Measurements from ENCODE around the gene PUSL1. TPM values are rescaled to one million over a fixed set of nuclear protein-coding genes. Genes with fewer than 3 reads are reported as not detected.
A peak's percentile ranks its signal among the peaks of the same experiment; 100 is the strongest.

PUSL1 gene
- total RNA-seq, 1 experiment from 2014 or later: 35.1 TPM

GRCh38 chr1:1272341-1273208 lies 35.8 kb upstream of the PUSL1 start:
- no peaks in the 10 kb centered on the region for H3K27me3 ChIP-seq (replicated peaks)
- H3K27ac ChIP-seq: peak overlapping the region; percentile 87
- DNase-seq (ENCODE audit: low read depth in 1 of 2, low spot score in 2 of 2): no peak
- H3K9me3 ChIP-seq (replicated peaks): no peaks in the 10 kb centered on the region; the same call in 1 of the 2 replicates
- peaks cover 68% of the 10 kb centered on the region for H3K4me1 ChIP-seq (replicated peaks)
- H3K36me3 ChIP-seq: peaks cover 57% of the 10 kb centered on the region
- H3K4me3 ChIP-seq: peak overlapping the region; percentile 100

DNA sequence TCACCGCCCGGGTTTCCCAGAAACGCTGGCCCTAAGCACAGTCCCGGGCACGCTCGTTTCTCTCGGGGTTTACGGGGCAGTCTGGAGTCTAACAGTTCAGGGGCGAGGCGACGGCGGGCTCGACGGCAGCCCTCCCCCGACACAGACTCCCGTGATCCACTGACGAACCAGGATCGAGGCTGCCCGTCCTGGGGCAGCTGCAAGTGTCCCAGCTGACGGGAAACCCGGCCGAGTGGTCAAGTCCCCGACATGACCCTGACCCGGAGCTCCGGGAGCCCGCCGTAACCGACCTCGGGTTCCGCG lies 35.2 kb upstream of the PUSL1 start:
- DNase-seq (ENCODE audit: low read depth in 1 of 2, low spot score in 2 of 2): no peak
- Histone ChIP-seq H3K4me3 (peak overlapping the region; percentile 100), H3K9me3 (replicated peaks) (no peaks in the 10 kb centered on the region; the same call in 1 of the 2 replicates), H3K36me3 (peaks cover 51% of the 10 kb centered on the region), H3K4me1 (replicated peaks) (peaks cover 66% of the 10 kb centered on the region), H3K27ac (peak overlapping the region; percentile 87), H3K27me3 (replicated peaks) (no peaks in the 10 kb centered on the region)

GRCh38 chr1:1273512-1274298 lies 34.7 kb upstream of the PUSL1 start, which contains the start of gene UBE2J2:
TSS of gene UBE2J2 (minus strand) at chr1:1273854. CDS start at chr1:1267992, 5,862 bp downstream.
- no peaks in the 10 kb centered on the region for H3K27me3 ChIP-seq (replicated peaks)
- peaks cover 66% of the 10 kb centered on the region for H3K4me1 ChIP-seq (replicated peaks)

GRCh38 chr1:1274299-1274930 lies 34.0 kb upstream of the PUSL1 start:
- peak overlapping the region; percentile 87 for H3K27ac ChIP-seq
- H3K27me3 ChIP-seq (replicated peaks): no peaks in the 10 kb centered on the region
- H3K4me1 ChIP-seq (replicated peaks): peaks cover 66% of the 10 kb centered on the region
- H3K4me3 ChIP-seq: peak overlapping the region; percentile 100
- no peaks in the 10 kb centered on the region; the same call in 1 of the 2 replicates for H3K9me3 ChIP-seq (replicated peaks)
- H3K36me3 ChIP-seq: peaks cover 45% of the 10 kb centered on the region
- DNase-seq (ENCODE audit: low read depth in 1 of 2, low spot score in 2 of 2): no peak

More at GRCh38 chr1:1273512-1274298, 34.7 kb upstream of the PUSL1 start, which contains the start of gene UBE2J2:
- Histone ChIP-seq H3K36me3 (peaks cover 46% of the 10 kb centered on the region), H3K9me3 (replicated peaks) (no peaks in the 10 kb centered on the region; the same call in 1 of the 2 replicates), H3K4me3 (peak within 1 kb of the TSS; percentile 100), H3K27ac (peak within 1 kb of the TSS; percentile 87)
- DNase-seq (ENCODE audit: low read depth in 1 of 2, low spot score in 2 of 2): peak; percentile 82 to 95

GRCh38 chr1:1274931-1275431 lies 33.4 kb upstream of the PUSL1 start:
- Histone ChIP-seq H3K27me3 (replicated peaks) (no peaks in the 10 kb centered on the region), H3K4me3 (no peak overlapping the region), H3K27ac (no peak overlapping the region), H3K9me3 (replicated peaks) (no peaks in the 10 kb centered on the region; the same call in 1 of the 2 replicates), H3K36me3 (peaks cover 40% of the 10 kb centered on the region), H3K4me1 (replicated peaks) (peaks cover 63% of the 10 kb centered on the region)
- no peak for DNase-seq (ENCODE audit: low read depth in 1 of 2, low spot score in 2 of 2)

DNA sequence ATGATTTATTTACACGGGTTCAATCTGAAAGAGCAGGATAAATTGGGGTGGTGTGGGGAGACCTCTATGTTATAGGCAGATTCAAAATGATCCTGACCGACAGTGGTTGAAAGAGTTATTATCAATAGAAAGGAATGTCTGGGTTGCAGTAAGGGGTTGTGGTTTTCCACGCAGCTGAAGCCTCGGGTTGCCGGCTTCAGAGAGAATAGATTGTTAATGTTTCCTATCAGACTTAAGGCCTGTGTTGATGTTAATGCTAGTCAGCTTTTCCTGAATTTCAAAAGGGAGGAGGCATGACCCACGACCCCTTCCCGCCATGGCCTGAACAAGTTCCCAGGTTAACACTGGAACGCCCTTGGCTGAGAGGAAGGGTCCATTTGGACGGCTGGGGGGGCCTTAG lies 32.6 kb upstream of the PUSL1 start:
- H3K9me3 ChIP-seq (replicated peaks): no peaks in the 10 kb centered on the region; the same call in 1 of the 2 replicates
- no peaks in the 10 kb centered on the region for H3K27me3 ChIP-seq (replicated peaks)
- peak overlapping the region; percentile 34; the same call in 1 of the 2 replicates for H3K27ac ChIP-seq
- H3K4me3 ChIP-seq: no peak overlapping the region
- H3K36me3 ChIP-seq: peaks cover 31% of the 10 kb centered on the region
- peaks cover 54% of the 10 kb centered on the region for H3K4me1 ChIP-seq (replicated peaks)
- DNase-seq (ENCODE audit: low read depth in 1 of 2, low spot score in 2 of 2): no peak

DNA sequence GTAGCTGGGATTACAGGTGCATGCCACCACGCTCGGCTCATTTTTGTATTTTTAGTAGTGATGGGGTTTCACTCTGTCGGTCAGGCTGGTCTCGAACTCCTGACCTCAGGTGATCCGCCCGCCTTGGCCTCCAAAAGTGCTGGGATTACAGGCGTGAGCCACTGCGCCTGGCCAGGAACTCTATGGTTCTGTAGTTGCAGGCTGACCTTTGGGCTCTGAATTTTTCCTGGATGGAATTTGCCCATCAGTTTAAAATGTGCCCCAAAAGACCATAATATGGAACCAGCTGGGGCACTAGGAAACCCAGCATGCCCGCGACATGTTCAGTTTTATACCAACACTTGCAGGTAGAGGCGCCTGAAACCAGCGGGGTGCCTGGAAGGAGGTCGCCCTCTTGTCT lies 29.8 kb upstream of the PUSL1 start:
- peaks cover 52% of the 10 kb centered on the region for H3K4me1 ChIP-seq (replicated peaks)
- no peak overlapping the region for H3K27ac ChIP-seq
- H3K9me3 ChIP-seq (replicated peaks): peaks cover 21% of the 10 kb centered on the region
- no peaks in the 10 kb centered on the region for H3K27me3 ChIP-seq (replicated peaks)
- peaks cover 6% of the 10 kb centered on the region for H3K36me3 ChIP-seq
- DNase-seq (ENCODE audit: low read depth in 1 of 2, low spot score in 2 of 2): no peak
- no peak overlapping the region for H3K4me3 ChIP-seq

DNA sequence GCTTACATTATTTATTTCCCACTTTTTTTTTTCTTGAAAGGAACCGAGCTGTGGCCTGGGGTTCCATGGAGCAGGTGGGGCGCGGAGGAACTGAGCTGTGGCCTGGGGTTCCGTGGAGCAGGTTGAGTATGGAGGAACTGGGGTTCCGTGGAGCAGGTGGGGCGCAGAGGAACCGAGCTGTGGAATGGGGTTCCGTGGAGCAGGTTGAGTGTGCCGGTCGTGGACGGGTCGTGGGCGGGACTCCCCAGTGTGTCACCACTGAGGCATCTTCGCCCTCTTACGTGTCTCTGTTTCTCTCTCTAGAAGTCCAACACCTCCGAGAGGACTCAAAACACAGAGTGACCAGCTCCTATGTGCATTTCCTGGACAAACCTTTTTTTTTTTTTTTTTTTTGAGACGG lies 29.4 kb upstream of the PUSL1 start:
- H3K27ac ChIP-seq: no peak overlapping the region
- peaks cover 3% of the 10 kb centered on the region; the same call in 1 of the 2 replicates for H3K36me3 ChIP-seq
- H3K4me3 ChIP-seq: no peak overlapping the region
- peaks cover 52% of the 10 kb centered on the region for H3K4me1 ChIP-seq (replicated peaks)
- peaks cover 23% of the 10 kb centered on the region for H3K9me3 ChIP-seq (replicated peaks)
- H3K27me3 ChIP-seq (replicated peaks): no peaks in the 10 kb centered on the region
- DNase-seq (ENCODE audit: low read depth in 1 of 2, low spot score in 2 of 2): no peak

DNA sequence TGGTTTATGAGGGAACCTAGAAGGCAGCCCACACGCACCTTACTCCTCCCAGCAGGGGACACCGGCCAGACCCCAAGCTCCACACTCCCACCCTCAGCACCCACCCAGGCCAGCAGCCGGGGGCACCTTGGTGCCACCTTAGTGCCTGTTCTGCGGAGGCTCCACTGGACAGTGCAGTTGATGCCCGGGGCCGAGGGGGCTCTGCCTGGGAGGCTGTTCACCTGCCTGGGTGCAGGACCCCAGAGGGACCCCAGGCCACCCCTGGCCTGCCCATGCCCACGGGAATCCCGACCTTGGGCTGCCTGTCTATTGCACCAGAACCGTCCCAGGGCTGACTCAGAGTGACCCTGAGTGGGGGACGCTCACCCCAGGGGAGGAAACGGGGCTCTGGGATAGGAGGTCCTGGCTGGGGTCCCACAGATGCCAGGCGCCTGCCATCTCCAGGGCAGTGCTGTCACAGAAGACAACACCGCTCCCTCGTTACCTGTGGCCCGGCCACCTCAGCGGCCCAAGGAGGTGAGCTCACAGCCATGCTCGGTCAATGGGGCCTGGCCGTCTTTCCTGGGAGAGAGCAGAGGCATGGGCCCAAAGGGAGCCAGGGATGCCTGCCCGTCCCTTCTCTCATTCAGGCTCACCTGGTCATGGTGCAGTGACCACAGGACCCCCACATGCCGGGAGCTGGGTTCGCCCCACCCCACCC lies 27.5 kb upstream of the PUSL1 start:
- H3K27ac ChIP-seq: no peak overlapping the region
- DNase-seq (ENCODE audit: low read depth in 1 of 2, low spot score in 2 of 2): no peak
- H3K36me3 ChIP-seq: 0 out of 2 replicates have a peak, but pooled peaks cover 2% of the 10 kb centered on the region
- peaks cover 33% of the 10 kb centered on the region for H3K4me1 ChIP-seq (replicated peaks)
- no peaks in the 10 kb centered on the region for H3K27me3 ChIP-seq (replicated peaks)
- H3K4me3 ChIP-seq: no peak overlapping the region
- H3K9me3 ChIP-seq (replicated peaks): peaks cover 29% of the 10 kb centered on the region

GRCh38 chr1:1281533-1282321 lies 26.7 kb upstream of the PUSL1 start:
- Histone ChIP-seq H3K27ac (peak overlapping the region; percentile 96), H3K9me3 (replicated peaks) (peaks cover 29% of the 10 kb centered on the region), H3K4me1 (replicated peaks) (peaks cover 25% of the 10 kb centered on the region), H3K4me3 (no peak overlapping the region), H3K27me3 (replicated peaks) (no peaks in the 10 kb centered on the region), H3K36me3 (0 out of 2 replicates have a peak, but pooled peaks cover 2% of the 10 kb centered on the region)
- peak in 1 of 2 experiments; percentile 80 for DNase-seq (ENCODE audit: low read depth in 1 of 2, low spot score in 2 of 2)

GRCh38 chr1:1282998-1283397 lies 25.4 kb upstream of the PUSL1 start:
- Histone ChIP-seq H3K9me3 (replicated peaks) (peaks cover 36% of the 10 kb centered on the region), H3K4me1 (replicated peaks) (peaks cover 25% of the 10 kb centered on the region), H3K27me3 (replicated peaks) (no peaks in the 10 kb centered on the region), H3K27ac (peak overlapping the region; percentile 96), H3K36me3 (0 out of 2 replicates have a peak, but pooled peaks cover 2% of the 10 kb centered on the region), H3K4me3 (no peak overlapping the region)
- DNase-seq (ENCODE audit: low read depth in 1 of 2, low spot score in 2 of 2): peak; percentile 71 to 88

DNA sequence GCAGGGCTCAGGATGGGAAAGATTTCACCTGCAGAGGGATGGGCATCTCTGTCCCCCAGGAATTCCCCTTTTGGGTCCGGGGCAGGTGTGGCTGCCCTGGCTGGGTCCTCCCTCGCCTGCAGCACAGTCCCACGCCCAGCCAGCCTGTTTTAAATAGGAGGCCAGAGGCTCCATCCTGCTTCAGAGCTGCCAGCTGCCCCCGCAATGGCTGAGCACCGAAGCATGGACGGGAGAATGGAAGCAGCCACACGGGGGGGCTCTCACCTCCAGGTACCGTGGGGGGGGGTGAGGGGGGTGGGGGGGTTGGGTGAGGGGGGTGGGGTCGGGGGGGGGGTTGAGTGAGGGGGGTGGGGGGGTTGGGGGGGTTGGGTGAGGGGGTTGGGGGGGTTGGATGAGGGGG lies 24.6 kb upstream of the PUSL1 start:
- DNase-seq (ENCODE audit: low read depth in 1 of 2, low spot score in 2 of 2): no peak
- peaks cover 25% of the 10 kb centered on the region for H3K4me1 ChIP-seq (replicated peaks)

More for the DNA sequence above, 24.6 kb upstream of the PUSL1 start:
- no peaks in the 10 kb centered on the region for H3K27me3 ChIP-seq (replicated peaks)
- no peak overlapping the region for H3K27ac ChIP-seq
- 0 out of 2 replicates have a peak, but pooled peaks cover 2% of the 10 kb centered on the region for H3K36me3 ChIP-seq
- peaks cover 36% of the 10 kb centered on the region for H3K9me3 ChIP-seq (replicated peaks)
- H3K4me3 ChIP-seq: no peak overlapping the region

All from SJSA1 (cell line).